Nephron progenitor cell (in vitro differentiated cells): Measurements from ENCODE around the gene DRAXIN.

ENCODE experiments used
- DNase-seq: peaks from one replicate; pipeline ENCODE4 v3.0.0; 2021
- H3K27ac Mint-ChIP-seq: 2 replicates; pipeline ENCODE4 v1.8.0; 2021; ENCODE audit warnings: mild to moderate bottlenecking, moderate library complexity, mixed read lengths
- H3K27me3 Mint-ChIP-seq: 2 replicates; pipeline ENCODE4 v1.8.0; 2021; ENCODE audit warnings: mild to moderate bottlenecking, low read depth, mixed read lengths; ENCODE audit not compliant: poor library complexity
- H3K36me3 Mint-ChIP-seq: 2 replicates; pipeline ENCODE4 v1.8.0; 2021; ENCODE audit warnings: low read depth, mixed read lengths
- H3K4me1 Mint-ChIP-seq: 2 replicates; pipeline ENCODE4 v1.8.0; 2021; ENCODE audit warnings: mixed read lengths
- H3K4me3 Mint-ChIP-seq: 2 replicates; pipeline ENCODE4 v1.8.0; 2021; ENCODE audit warnings: mild to moderate bottlenecking, moderate library complexity, mixed read lengths
- H3K9me3 Mint-ChIP-seq: 2 replicates; pipeline ENCODE4 v1.8.0; 2021; ENCODE audit warnings: mild to moderate bottlenecking, moderate library complexity, mixed read lengths
- TF ChIP-seq, protein P1 (sequence below): fragments of 200-600 bp; sonication (generic); IDR thresholded peaks from 2 replicates; pipeline ENCODE4 v1.5.0; 2021; ENCODE audit warnings: antibody characterized with exemption

Gene DRAXIN

DNA sequence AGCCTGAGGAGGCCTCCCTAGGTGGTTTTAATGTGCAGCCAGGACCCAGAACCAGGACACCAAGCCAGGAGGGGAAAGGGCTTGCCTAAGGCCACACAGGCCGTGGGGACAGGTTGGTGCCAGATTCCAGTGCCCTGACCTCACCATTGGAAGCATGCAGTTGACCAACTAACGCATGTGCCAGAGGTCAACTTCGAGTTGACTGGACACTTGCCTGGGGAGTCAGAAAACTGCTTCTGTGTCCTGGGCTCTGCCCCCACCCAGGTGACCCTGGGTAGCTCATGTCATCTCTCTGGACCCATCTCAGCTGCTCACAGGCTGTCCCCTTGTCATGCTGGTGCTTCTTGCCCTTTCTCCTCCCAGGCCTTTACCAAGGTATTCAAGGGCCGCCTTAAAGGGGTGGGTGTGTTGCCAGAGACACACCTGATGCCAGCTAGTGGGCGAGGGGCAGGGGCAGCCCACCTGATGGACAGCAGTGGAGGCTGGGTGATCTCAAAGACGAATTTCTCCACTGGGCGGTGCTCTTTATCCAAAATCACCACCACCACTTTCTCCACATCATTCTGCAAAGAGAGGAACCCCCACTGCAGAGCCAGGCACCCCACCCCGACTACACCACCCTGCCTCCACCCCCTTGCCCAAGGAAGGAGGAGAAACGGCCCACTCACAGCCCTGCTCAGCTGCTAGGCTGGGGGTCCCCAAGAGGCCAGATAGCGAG lies 15.0 kb upstream of the DRAXIN start:
- no peak for DNase-seq
- no peaks in the 10 kb centered on the region for H3K9me3 Mint-ChIP-seq
- peaks cover 4% of the 10 kb centered on the region for H3K27me3 Mint-ChIP-seq
- H3K36me3 Mint-ChIP-seq: peaks cover 24% of the 10 kb centered on the region
- H3K4me3 Mint-ChIP-seq: no peak overlapping the region
- H3K4me1 Mint-ChIP-seq: peaks cover 2% of the 10 kb centered on the region
- TF ChIP-seq, protein P1, sequence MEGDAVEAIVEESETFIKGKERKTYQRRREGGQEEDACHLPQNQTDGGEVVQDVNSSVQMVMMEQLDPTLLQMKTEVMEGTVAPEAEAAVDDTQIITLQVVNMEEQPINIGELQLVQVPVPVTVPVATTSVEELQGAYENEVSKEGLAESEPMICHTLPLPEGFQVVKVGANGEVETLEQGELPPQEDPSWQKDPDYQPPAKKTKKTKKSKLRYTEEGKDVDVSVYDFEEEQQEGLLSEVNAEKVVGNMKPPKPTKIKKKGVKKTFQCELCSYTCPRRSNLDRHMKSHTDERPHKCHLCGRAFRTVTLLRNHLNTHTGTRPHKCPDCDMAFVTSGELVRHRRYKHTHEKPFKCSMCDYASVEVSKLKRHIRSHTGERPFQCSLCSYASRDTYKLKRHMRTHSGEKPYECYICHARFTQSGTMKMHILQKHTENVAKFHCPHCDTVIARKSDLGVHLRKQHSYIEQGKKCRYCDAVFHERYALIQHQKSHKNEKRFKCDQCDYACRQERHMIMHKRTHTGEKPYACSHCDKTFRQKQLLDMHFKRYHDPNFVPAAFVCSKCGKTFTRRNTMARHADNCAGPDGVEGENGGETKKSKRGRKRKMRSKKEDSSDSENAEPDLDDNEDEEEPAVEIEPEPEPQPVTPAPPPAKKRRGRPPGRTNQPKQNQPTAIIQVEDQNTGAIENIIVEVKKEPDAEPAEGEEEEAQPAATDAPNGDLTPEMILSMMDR: no peak
- H3K27ac Mint-ChIP-seq: no peak overlapping the region

DNA sequence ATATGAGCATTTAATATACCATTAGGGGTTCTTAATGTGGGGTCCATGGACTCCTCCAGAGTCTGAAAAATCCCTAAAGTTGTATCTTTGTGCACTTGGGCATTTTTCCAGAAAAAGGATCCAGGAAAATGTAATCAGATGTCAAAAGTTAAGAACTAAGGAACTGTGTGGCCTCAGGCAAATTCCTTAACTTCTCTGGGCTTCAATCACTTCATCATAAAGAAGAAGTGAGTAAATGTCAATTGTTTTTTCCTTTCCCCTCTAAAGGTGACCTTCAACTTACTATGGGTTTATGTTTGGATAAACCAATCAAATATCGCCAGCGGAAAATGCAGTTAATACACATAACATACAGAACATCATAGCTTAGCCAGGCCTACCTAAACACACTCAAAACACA lies 13.1 kb upstream of the DRAXIN start:
- TF ChIP-seq, protein P1: no peak
- peak overlapping the region; percentile 59 for H3K4me3 Mint-ChIP-seq
- peaks cover 4% of the 10 kb centered on the region for H3K27me3 Mint-ChIP-seq
- no peak overlapping the region for H3K27ac Mint-ChIP-seq
- peaks cover 21% of the 10 kb centered on the region for H3K36me3 Mint-ChIP-seq
- no peak for DNase-seq
- peaks cover 21% of the 10 kb centered on the region for H3K4me1 Mint-ChIP-seq
- H3K9me3 Mint-ChIP-seq: no peaks in the 10 kb centered on the region

DNA sequence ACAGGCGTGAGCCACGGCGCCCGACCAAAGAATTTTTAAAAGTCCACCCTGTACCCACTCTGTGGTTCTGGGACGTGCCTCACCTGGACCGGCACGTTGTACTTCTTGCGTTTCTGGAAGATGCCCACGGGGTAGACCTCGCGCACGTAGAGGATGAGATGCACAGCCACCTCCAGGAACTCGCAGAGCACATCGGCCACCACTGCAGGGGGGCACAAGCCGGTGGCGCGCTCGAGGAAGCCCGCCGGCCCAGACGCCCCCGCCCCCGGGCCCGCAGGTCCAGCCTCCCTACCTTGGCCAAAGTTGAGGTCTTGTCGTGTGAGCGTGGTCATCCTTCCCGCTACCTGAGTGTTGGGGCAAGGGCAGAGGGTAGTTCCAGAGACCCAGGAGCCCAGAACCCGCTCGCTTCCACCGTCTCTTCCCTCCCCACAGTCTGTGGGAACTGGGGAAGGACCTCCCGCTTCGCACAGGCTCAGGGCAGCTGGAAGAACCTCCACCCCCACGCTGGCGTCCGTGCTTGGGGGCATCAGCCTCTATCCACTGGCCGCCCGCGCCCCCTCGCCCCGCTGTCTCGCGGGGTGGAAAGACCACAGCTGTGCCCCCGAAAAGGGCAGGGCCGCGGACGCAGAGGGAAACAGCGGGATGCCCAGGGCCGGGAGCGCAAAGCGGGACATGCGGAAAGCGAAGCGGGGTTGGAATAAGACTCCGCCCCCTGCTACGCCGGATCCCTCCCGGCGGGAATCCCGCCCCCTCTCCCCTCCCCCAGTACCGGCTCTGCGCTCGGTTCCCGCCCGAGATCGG lies 11.0 kb upstream of the DRAXIN start:
- Mint-ChIP-seq H3K27ac (no peak overlapping the region), H3K36me3 (peaks cover 10% of the 10 kb centered on the region), H3K4me1 (peaks cover 37% of the 10 kb centered on the region), H3K4me3 (peak overlapping the region; percentile 83), H3K9me3 (no peaks in the 10 kb centered on the region), H3K27me3 (peaks cover 8% of the 10 kb centered on the region)
- TF ChIP-seq, protein P1: no peak
- DNase-seq: no peak

DNA sequence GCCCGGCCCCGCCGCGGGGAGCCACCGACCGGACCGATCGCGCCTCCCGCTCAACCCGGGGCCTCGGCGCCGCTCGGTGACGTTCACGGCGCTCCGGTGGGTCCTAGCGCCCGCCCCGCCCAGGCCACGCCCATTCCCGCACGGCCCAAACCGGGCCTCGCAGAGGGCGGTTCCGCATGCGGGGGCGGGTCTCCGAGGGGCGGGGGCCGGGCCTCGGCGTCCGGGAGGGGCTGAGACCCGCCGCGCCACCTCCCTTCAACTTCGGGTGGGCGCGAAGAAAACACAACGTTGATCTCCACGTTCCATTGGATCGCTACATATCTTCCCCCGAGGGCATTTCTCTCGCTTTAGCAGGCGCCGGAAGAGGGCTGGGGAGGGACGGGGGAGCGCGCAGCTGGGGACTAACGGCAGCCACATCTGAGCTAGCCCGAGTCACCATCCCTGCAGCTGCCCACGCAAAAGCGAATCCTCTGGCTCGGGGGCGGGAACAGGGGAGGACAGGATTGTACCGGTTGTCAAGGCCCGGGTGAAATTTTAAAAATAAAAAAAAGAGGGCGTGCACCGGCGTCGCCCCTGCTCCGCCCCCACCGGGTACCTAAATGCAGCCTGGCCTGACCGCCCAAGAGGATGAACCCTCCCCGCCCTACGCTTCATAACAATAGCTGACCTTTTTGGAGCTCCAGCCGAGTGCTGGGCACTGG lies 10.3 kb upstream of the DRAXIN start, which contains the start of gene MAD2L2:
MAD2L2 (minus strand) TSS at position 78 of the 701 bp plus-strand sequence. CDS start 547 bp downstream, outside the sequence.
- no peaks in the 10 kb centered on the region for H3K9me3 Mint-ChIP-seq
- peaks cover 5% of the 10 kb centered on the region for H3K36me3 Mint-ChIP-seq
- TF ChIP-seq, protein P1: no peak
- H3K27ac Mint-ChIP-seq: peak within 1 kb of the TSS; percentile 82
- peaks cover 8% of the 10 kb centered on the region for H3K27me3 Mint-ChIP-seq
- DNase-seq: peak; percentile 91
- peaks cover 41% of the 10 kb centered on the region for H3K4me1 Mint-ChIP-seq
- peak within 1 kb of the TSS; percentile 91 for H3K4me3 Mint-ChIP-seq

DNA sequence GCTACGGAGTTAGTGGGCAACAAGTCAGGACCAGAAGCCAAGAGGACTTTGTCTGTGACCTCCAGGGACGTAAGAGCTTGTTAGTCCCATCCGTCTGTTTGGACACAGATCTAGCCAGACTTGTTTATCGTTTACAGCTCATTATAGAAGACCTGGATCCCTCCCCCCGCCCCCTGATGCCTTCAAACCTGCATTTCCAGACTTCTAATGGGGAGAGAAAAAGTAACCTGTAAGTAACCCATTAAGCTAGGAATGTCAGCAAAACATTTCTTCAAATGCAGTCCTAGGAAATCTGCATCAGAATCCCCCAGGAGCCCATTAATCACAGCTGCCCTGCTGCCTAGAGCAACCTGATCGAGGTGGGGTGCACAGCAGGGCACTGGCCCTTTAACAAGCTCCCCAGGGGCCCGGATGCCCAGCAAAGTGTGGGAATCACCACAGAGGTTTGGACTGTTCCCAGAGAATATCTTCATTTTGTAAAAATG lies 9.2 kb upstream of the DRAXIN start:
- peak overlapping the region; percentile 82 for H3K27ac Mint-ChIP-seq
- H3K9me3 Mint-ChIP-seq: no peaks in the 10 kb centered on the region
- peaks cover 5% of the 10 kb centered on the region for H3K36me3 Mint-ChIP-seq
- peaks cover 43% of the 10 kb centered on the region for H3K4me1 Mint-ChIP-seq
- H3K4me3 Mint-ChIP-seq: peak overlapping the region; percentile 91
- TF ChIP-seq, protein P1: no peak
- peak; percentile 44 for DNase-seq
- peaks cover 8% of the 10 kb centered on the region for H3K27me3 Mint-ChIP-seq
